ENCODE data around the gene MAP4K4. TPM values are rescaled to one million over a fixed set of nuclear protein-coding genes. Genes with fewer than 3 reads are reported as not detected.

The MAP4K4 gene
- total and polyA plus RNA-seq, 4 donors, result 19.7 to 91.7 (median 54.0) TPM

DNA sequence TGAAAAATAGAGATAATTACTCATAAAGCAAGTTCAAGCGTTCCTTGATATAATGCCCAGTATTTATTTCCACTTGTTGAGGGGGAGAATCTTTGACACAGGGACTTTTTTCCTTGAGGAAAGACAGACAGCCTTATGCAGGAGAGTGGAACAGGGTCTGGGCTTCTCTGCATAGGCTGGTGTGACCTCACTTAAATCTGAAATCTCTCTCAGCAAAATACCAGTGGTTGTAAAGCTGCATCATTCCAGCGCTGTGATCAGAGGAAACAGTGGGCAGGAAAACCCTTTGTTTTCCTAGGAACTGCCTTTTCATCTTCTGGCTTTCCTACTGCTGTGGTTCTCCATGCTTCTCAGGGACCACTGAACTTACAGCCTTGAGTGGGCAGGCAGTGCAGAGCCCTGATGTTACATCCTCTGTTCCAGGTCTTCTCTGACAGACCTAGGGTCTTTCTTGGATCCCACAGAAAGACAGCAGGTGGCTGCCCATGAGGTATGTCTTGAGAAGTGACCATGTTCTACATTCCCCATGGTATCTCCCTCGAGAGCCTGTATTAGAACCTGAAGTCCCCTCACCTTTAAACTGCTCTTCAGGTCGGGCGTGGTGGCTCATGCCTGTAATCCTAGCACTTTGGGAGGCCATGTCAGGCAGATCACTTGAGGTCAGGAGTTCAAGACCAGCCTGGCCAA is 17.6 kb upstream of the MAP4K4 start:
- Histone ChIP-seq H3K9ac (ENCODE audit: insufficient read depth in 1 of 2, low read length in 2 of 2) (no peak overlapping the region), H3K27ac (ENCODE audit: low read depth in 1 of 2, low read length in 1 of 2) (no peak overlapping the region), H3K4me3 (no peak overlapping the region), H3K36me3 (ENCODE audit: control insufficient read depth in 4 of 4, insufficient read depth in 4 of 4, low read length in 4 of 4) (no peaks in the 10 kb centered on the region), H3K4me1 (ENCODE audit: control insufficient read depth in 5 of 5, insufficient read depth in 5 of 5, low read length in 5 of 5) (peaks cover 0 to 6% (median 0%) of the 10 kb centered on the region in 5 donors), H3K27me3 (ENCODE audit: control insufficient read depth in 3 of 3, insufficient read depth in 3 of 3, low read length in 2 of 3) (no peaks in the 10 kb centered on the region), H3K9me3 (ENCODE audit: control insufficient read depth in 4 of 4, insufficient read depth in 3 of 4, low read length in 3 of 4) (no peaks in the 10 kb centered on the region)
- no peak for DNase-seq
- TF ChIP-seq, protein P1, sequence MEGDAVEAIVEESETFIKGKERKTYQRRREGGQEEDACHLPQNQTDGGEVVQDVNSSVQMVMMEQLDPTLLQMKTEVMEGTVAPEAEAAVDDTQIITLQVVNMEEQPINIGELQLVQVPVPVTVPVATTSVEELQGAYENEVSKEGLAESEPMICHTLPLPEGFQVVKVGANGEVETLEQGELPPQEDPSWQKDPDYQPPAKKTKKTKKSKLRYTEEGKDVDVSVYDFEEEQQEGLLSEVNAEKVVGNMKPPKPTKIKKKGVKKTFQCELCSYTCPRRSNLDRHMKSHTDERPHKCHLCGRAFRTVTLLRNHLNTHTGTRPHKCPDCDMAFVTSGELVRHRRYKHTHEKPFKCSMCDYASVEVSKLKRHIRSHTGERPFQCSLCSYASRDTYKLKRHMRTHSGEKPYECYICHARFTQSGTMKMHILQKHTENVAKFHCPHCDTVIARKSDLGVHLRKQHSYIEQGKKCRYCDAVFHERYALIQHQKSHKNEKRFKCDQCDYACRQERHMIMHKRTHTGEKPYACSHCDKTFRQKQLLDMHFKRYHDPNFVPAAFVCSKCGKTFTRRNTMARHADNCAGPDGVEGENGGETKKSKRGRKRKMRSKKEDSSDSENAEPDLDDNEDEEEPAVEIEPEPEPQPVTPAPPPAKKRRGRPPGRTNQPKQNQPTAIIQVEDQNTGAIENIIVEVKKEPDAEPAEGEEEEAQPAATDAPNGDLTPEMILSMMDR (IDR thresholded peaks at IDR 0.05; ENCODE audit: control extremely low read depth, extremely low read depth), result no peak
- ATAC-seq (ENCODE audit: insufficient read depth, low FRiP score), result no peak
- 86 to 95% methylated on average over 5 of the region's 5 CpGs for WGBS, 2 donors

DNA sequence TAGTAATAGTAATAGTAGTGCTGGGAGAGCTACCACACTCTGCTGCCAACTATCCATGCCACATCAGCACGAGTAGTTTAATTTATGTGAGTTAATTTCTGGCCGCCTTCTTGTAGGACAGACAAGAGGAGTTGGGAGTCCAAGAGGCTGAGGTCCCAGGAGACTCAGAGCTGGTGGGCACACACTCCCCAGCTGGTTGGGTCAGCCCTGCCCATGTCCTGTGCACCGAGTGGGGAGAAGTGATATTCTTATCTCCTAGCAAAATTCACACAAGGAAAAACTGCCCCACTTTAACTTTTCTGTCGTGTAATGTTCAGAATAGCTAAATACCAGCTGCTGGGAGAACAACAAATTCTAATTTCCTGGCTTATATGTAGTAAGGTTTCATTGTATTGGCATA is 15.2 kb upstream of the MAP4K4 start:
- no peaks in the 10 kb centered on the region for H3K27me3 ChIP-seq (ENCODE audit: control insufficient read depth in 3 of 3, insufficient read depth in 3 of 3, low read length in 2 of 3)
- H3K4me1 ChIP-seq (ENCODE audit: control insufficient read depth in 5 of 5, insufficient read depth in 5 of 5, low read length in 5 of 5), result peaks cover 0 to 6% (median 0%) of the 10 kb centered on the region in 5 donors
- H3K9me3 ChIP-seq (ENCODE audit: control insufficient read depth in 4 of 4, insufficient read depth in 3 of 4, low read length in 3 of 4), result no peaks in the 10 kb centered on the region
- no peaks in the 10 kb centered on the region for H3K36me3 ChIP-seq (ENCODE audit: control insufficient read depth in 4 of 4, insufficient read depth in 4 of 4, low read length in 4 of 4)
- no peak overlapping the region for H3K9ac ChIP-seq (ENCODE audit: insufficient read depth in 1 of 2, low read length in 2 of 2)
- H3K4me3 ChIP-seq, result no peak overlapping the region
- no peak overlapping the region for H3K27ac ChIP-seq (ENCODE audit: low read depth in 1 of 2, low read length in 1 of 2)
- no peak for ATAC-seq (ENCODE audit: insufficient read depth, low FRiP score)
- TF ChIP-seq, protein P1 (IDR thresholded peaks at IDR 0.05; ENCODE audit: control extremely low read depth, extremely low read depth), result no peak
- DNase-seq, result no peak
- 79 to 83% methylated on average over 4 of the region's 4 CpGs for WGBS, 2 donors

DNA sequence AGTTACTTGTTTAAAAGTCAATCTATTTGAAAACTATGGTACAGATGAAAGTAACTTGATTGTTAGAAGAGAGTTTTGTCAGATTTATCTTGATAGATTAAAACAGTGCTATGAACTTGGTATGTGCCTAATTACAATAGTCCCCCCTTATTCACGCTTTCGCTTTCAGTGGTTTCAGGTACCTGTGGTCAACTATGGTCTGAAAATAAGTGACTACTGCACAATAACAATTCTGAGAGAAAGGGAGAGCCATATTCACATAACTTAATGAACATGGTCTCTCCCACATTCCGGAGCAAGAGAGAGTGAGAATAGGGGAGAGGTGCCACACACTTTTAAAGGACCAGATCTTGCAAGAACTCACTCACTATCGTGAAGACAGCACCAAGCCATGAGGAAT is 13.2 kb upstream of the MAP4K4 start:
- no peaks in the 10 kb centered on the region for H3K36me3 ChIP-seq (ENCODE audit: control insufficient read depth in 4 of 4, insufficient read depth in 4 of 4, low read length in 4 of 4)
- no peaks in the 10 kb centered on the region for H3K9me3 ChIP-seq (ENCODE audit: control insufficient read depth in 4 of 4, insufficient read depth in 3 of 4, low read length in 3 of 4)
- no peak for DNase-seq
- H3K4me3 ChIP-seq, result no peak overlapping the region
- ATAC-seq (ENCODE audit: insufficient read depth, low FRiP score), result no peak
- H3K9ac ChIP-seq (ENCODE audit: insufficient read depth in 1 of 2, low read length in 2 of 2), result no peak overlapping the region
- no peaks in the 10 kb centered on the region for H3K27me3 ChIP-seq (ENCODE audit: control insufficient read depth in 3 of 3, insufficient read depth in 3 of 3, low read length in 2 of 3)
- H3K4me1 ChIP-seq (ENCODE audit: control insufficient read depth in 5 of 5, insufficient read depth in 5 of 5, low read length in 5 of 5), result peaks cover 0 to 6% (median 0%) of the 10 kb centered on the region in 5 donors
- WGBS, 2 donors, result 75 to 77% methylated on average over 4 of the region's 4 CpGs
- H3K27ac ChIP-seq (ENCODE audit: low read depth in 1 of 2, low read length in 1 of 2), result no peak overlapping the region
- TF ChIP-seq, protein P1 (IDR thresholded peaks at IDR 0.05; ENCODE audit: control extremely low read depth, extremely low read depth), result no peak

DNA sequence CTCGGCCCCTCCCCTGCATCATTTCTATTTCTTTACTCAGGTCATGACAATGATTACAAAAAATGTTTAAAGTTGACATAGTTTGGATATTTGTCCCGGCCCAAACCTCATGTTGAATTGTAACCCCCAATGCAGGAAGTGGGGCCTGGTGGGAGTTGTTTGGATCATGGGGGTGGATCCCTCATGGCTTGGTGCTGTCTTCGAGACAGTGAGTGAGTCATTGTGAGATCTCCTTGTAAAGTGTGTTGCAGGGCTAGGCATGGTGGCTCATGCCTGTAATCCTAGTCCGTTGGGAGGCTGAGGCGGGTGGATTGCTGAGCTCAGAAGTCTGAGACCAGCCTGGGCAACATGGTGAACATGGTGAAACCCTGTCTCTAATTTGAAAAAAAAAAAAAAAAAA is 9.2 kb upstream of the MAP4K4 start:
- TF ChIP-seq, protein P1 (IDR thresholded peaks at IDR 0.05; ENCODE audit: control extremely low read depth, extremely low read depth), result no peak
- Histone ChIP-seq H3K27ac (ENCODE audit: low read depth in 1 of 2, low read length in 1 of 2) (no peak overlapping the region), H3K4me3 (no peak overlapping the region), H3K9ac (ENCODE audit: insufficient read depth in 1 of 2, low read length in 2 of 2) (no peak overlapping the region), H3K9me3 (ENCODE audit: control insufficient read depth in 4 of 4, insufficient read depth in 3 of 4, low read length in 3 of 4) (no peaks in the 10 kb centered on the region), H3K4me1 (ENCODE audit: control insufficient read depth in 5 of 5, insufficient read depth in 5 of 5, low read length in 5 of 5) (no peaks in the 10 kb centered on the region), H3K36me3 (ENCODE audit: control insufficient read depth in 4 of 4, insufficient read depth in 4 of 4, low read length in 4 of 4) (no peaks in the 10 kb centered on the region), H3K27me3 (ENCODE audit: control insufficient read depth in 3 of 3, insufficient read depth in 3 of 3, low read length in 2 of 3) (no peaks in the 10 kb centered on the region)
- DNase-seq, result no peak
- WGBS, 2 donors, result 94% methylated on average over 5 of the region's 5 CpGs
- ATAC-seq (ENCODE audit: insufficient read depth, low FRiP score), result no peak

Measured in lung (tissue), 12 donors.